Upper lobe of left lung (tissue), 6 donors: ENCODE data around the gene PARP3. TPM values are rescaled to one million over a fixed set of nuclear protein-coding genes. Genes with fewer than 3 reads are reported as not detected.

Experiments
- ATAC-seq, 2 donors: fragments of 200-7000 bp; cut with Tn5 transposase; one replicate each; pipeline ENCODE4 v1.9.1; 2022; ENCODE audit warnings: mild to moderate bottlenecking in 2 of 2, moderate library complexity in 2 of 2; ENCODE audit not compliant: low FRiP score in 2 of 2
- DNase-seq, 2 donors: peaks; one replicate each; pipeline ENCODE4 v3.0.0-alpha.2; 2019 to 2020
- H3K27ac ChIP-seq, 4 donors: fragments of 200-600 bp; sonication (generic); one replicate each; pipeline ENCODE4 v1.5.1; 2016 to 2019
- H3K27me3 ChIP-seq, 4 donors: fragments of 200-600 bp; sonication (generic); one replicate each; pipeline ENCODE4 v1.5.1; 2017 to 2019
- H3K36me3 ChIP-seq, 4 donors: fragments of 200-600 bp; sonication (generic); one replicate each; pipeline ENCODE4 v1.5.1; 2016 to 2019
- H3K4me1 ChIP-seq, 4 donors: fragments of 200-600 bp; sonication (generic); one replicate each; pipeline ENCODE4 v1.5.1; 2018 to 2019
- H3K4me3 ChIP-seq, 4 donors: fragments of 200-600 bp; sonication (generic); one replicate each; pipeline ENCODE4 v1.5.1; 2017 to 2019; ENCODE audit warnings: mild to moderate bottlenecking in 2 of 4, moderate library complexity in 1 of 4
- H3K9me3 ChIP-seq, 4 donors: fragments of 200-600 bp; sonication (generic); one replicate each; pipeline ENCODE4 v1.5.1; 2018 to 2019
- EP300 ChIP-seq, 4 donors: sonication (generic); formaldehyde crosslinking; IDR thresholded peaks; one replicate each; pipeline ENCODE4 v1.5.1; 2017; ENCODE audit warnings: antibody characterized with exemption in 4 of 4, control low read depth in 2 of 4
- POLR2A ChIP-seq, 4 donors: fragments of 450-650 bp; IDR thresholded peaks; one replicate each; pipeline ENCODE4 v1.5.1; 2016 to 2017; ENCODE audit warnings: antibody characterized with exemption in 4 of 4, mild to moderate bottlenecking in 2 of 4
- POLR2AphosphoS5 ChIP-seq, 2 donors: sonication (generic); formaldehyde crosslinking; IDR thresholded peaks; one replicate each; pipeline ENCODE4 v1.5.1; 2017; ENCODE audit warnings: antibody characterized with exemption in 2 of 2
- WGBS, 2 donors: methylation state at CpG; one replicate each; pipeline ENCODE4 v1.1.5; 2017 to 2018; 5-methylcytosine and 5-hydroxymethylcytosine counted together
- total RNA-seq, 6 donors: library from RNA; depleted of rRNA in 4 of 6; stranded (reverse); fragments of >200 nt in 4 of 6; gene quantifications; one replicate each; pipeline versions ENCODE4 v1.1.0 to v1.2.1, GENCODE V29; 2016 to 2021
- TF ChIP-seq, protein P1 (sequence below), 6 experiments: fragments of 450-650 bp in 4 of 6; fragments of 200-600 bp in 2 of 6; sonication (generic) in 2 of 6; IDR thresholded peaks; one replicate each; pipeline ENCODE4 v1.5.1; 2016 to 2019; ENCODE audit warnings: antibody characterized with exemption in 6 of 6
- donor health status: DM: no; HTN: no; CAD: no; lungs with moderate emphysema.
- donor health status: DM: no; HTN: yes; CAD: no; lungs with severe emphysema.

The PARP3 gene
- total RNA-seq, 6 donors from 2014 or later, result 23.0 to 80.7 (median 35.7) TPM

DNA sequence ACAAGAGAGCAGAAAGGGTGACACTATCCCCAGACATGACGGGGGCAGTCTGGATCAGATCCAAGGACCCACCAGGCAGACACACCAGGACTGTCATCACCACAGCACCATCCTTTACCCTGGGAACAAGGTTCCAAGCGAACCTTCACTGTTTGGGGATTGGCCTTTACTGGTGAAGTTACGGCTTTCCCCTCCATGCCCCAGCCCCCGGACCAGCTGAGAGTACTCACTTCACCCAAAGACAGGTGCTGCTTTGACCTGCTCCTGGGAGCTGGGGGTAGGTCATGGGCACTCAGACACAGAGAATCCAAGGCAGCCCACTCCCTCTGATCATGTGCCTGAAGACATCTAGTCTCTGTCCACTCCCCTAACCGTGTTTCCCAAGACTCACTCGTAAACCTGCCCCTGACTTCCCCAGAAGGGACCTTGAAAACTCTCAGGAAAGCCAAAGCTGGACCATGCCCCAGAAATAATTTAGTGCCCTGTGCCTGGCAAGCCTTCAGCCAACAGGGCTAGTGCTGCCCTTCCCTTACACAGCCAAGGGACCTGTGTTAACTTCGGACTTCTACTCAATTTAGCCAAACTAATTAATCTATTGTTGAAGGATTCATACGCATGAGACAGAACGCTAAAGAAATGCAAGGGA is 3.3 kb upstream of the PARP3 start:
- DNase-seq (peak in 1 of 2 donors; percentile 7), ATAC-seq (no peak)
- 88 to 96% methylated on average over 7 to 9 of the region's 9 CpGs for WGBS, 2 donors
- TF ChIP-seq, protein P1, sequence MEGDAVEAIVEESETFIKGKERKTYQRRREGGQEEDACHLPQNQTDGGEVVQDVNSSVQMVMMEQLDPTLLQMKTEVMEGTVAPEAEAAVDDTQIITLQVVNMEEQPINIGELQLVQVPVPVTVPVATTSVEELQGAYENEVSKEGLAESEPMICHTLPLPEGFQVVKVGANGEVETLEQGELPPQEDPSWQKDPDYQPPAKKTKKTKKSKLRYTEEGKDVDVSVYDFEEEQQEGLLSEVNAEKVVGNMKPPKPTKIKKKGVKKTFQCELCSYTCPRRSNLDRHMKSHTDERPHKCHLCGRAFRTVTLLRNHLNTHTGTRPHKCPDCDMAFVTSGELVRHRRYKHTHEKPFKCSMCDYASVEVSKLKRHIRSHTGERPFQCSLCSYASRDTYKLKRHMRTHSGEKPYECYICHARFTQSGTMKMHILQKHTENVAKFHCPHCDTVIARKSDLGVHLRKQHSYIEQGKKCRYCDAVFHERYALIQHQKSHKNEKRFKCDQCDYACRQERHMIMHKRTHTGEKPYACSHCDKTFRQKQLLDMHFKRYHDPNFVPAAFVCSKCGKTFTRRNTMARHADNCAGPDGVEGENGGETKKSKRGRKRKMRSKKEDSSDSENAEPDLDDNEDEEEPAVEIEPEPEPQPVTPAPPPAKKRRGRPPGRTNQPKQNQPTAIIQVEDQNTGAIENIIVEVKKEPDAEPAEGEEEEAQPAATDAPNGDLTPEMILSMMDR (IDR thresholded peaks at IDR 0.05), result no peak
- TF ChIP-seq EP300 (IDR thresholded peaks at IDR 0.05) (no peak), POLR2AphosphoS5 (IDR thresholded peaks at IDR 0.05) (no peak), POLR2A (IDR thresholded peaks at IDR 0.05) (no peak)
- H3K27ac ChIP-seq, result no peak overlapping the region
- peaks cover 29 to 50% (median 43%) of the 10 kb centered on the region in 4 donors for H3K36me3 ChIP-seq
- H3K4me1 ChIP-seq, result peaks cover 28 to 36% (median 31%) of the 10 kb centered on the region in 4 donors
- H3K9me3 ChIP-seq, result no peaks in the 10 kb centered on the region
- H3K27me3 ChIP-seq, result no peaks in the 10 kb centered on the region
- H3K4me3 ChIP-seq, result no peak overlapping the region

DNA sequence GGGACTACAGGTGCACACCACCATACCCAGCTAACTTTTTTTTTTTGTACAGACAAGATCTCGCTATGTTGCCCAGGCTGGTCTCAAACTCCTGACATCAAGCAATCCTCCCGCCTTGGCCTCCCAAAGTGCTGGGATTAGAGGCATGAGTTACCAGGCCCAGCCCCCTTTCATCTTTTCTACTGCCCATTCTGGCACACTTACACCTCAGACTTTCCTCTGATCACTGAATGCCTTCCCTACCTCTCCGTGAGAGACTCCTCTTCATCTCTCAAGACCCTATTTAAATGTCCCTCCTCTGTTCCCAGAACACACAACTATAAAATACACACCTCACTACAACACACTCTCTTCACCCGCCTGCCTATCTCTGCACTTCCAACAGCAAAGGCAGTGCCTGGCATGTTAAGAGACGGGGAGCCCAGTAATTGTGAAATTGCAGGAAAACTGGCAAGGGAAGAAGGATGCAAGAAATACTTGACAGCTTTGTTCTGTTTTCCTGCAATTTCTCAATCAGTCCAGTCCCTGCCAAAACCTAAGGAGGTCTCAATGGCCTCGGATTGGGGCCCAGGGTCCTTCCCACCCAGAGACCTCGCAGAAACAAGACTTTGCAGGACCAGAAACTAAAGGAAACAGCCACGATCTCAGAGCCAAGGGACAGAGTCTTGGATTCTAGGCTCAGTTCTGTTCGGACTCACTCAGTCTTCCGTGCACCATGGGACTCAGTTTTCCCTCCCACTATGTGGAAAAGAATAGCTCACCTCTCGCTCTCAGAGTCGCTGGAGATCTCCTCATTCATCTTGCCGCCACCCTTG is 1.3 kb upstream of the PARP3 start:
- H3K36me3 ChIP-seq, result peaks cover 18 to 42% (median 23%) of the 10 kb centered on the region in 4 donors
- H3K27me3 ChIP-seq, result no peaks in the 10 kb centered on the region
- H3K27ac ChIP-seq, result peak overlapping the region; percentile 41 to 77 (median 74)
- H3K9me3 ChIP-seq, result no peaks in the 10 kb centered on the region
- TF ChIP-seq EP300 (IDR thresholded peaks at IDR 0.05), result no peak
- no peak for TF ChIP-seq POLR2A (IDR thresholded peaks at IDR 0.05)
- no peak for TF ChIP-seq POLR2AphosphoS5 (IDR thresholded peaks at IDR 0.05)
- TF ChIP-seq, protein P1 (IDR thresholded peaks at IDR 0.05), result no peak
- 35 to 37% methylated on average over 11 to 13 of the region's 13 CpGs for WGBS, 2 donors
- peak in 1 of 2 donors; percentile 22 for DNase-seq
- ATAC-seq, result no peak
- H3K4me3 ChIP-seq, result peak overlapping the region; percentile 61 to 91 (median 79)
- peaks cover 28 to 36% (median 31%) of the 10 kb centered on the region in 4 donors for H3K4me1 ChIP-seq

DNA sequence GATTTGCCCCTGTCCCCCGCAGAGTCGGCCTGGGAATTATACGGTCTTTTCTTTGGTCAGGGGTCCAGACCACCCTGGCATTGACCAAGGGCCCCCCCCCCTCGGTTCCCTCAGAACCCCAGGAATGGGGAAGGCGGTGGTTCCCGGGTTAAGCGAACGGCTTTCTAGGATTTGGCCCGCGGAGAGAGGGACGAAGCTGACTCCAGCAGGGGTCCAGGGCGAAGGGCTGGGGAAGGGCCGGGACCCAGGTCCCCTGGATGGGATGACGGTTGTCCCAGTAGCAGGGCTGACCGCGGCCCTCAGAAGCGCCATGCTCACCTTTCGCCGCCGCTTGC is 733 bp upstream of the PARP3 start:
- TF ChIP-seq EP300 (IDR thresholded peaks at IDR 0.05) (no peak), POLR2A (IDR thresholded peaks at IDR 0.05) (peak in 1 of 4 donors; percentile 43)
- no peak for ATAC-seq
- peaks cover 28 to 36% (median 31%) of the 10 kb centered on the region in 4 donors for H3K4me1 ChIP-seq
- H3K4me3 ChIP-seq, result peak overlapping the region; percentile 61 to 91 (median 79)
- peaks cover 12 to 39% (median 18%) of the 10 kb centered on the region in 4 donors for H3K36me3 ChIP-seq
- no peaks in the 10 kb centered on the region for H3K9me3 ChIP-seq
- WGBS, 2 donors, result 0 to 1% methylated on average over 15 to 17 of the region's 20 CpGs
- peak overlapping the region; percentile 41 to 77 (median 74) for H3K27ac ChIP-seq
- no peaks in the 10 kb centered on the region for H3K27me3 ChIP-seq
- DNase-seq, result no peak

DNA sequence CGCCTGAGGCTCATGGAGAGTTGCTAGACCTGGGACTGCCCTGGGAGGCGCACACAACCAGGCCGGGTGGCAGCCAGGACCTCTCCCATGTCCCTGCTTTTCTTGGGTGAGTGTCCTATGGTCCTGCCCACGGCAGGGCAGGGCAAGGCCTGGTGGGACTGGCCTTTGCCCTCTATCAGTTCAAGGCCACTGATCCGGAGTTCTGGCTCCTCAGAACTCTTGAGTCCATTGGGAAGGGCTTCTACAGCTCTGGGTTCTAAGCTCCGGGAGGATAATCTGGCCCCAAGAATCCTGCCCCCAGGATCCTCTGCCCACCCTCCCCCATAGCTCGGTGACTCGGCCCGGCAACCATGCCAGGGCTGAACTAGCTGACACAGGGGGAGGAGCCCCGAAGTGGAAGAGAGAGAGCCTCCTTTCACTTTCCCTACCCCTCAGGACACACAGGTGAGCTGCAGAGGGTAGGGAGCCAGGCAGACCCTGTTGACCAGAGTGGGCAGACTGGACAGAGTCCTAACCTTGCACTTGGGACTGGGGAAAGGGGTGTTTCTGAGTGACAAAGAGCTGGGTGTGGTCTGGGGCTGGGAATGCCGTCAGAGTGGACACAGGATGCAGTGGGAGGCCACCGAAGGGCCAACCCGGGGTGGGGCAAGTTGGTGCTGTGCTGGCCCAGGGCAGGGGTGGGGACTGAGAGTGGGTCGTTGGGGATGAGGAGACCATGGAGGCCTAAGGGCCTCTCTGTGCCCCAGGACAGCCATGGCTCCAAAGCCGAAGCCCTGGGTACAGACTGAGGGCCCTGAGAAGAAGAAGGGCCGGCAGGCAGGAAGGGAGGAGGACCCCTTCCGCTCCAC is 664 bp downstream of the PARP3 start:
- no peaks in the 10 kb centered on the region for H3K9me3 ChIP-seq

More for the DNA sequence above, 664 bp downstream of the PARP3 start:
- H3K27ac ChIP-seq, result peak overlapping the region; percentile 90 to 94 (median 93)
- ATAC-seq (peak; percentile 54 to 73), DNase-seq (peak in 1 of 2 donors; percentile 66)
- H3K27me3 ChIP-seq, result no peaks in the 10 kb centered on the region
- peaks cover 2 to 25% (median 7%) of the 10 kb centered on the region in 4 donors for H3K36me3 ChIP-seq
- WGBS, 2 donors, result 26% methylated on average over 11 to 17 of the region's 17 CpGs
- peak overlapping the region; percentile 33 to 91 (median 74) for H3K4me3 ChIP-seq
- H3K4me1 ChIP-seq, result peaks cover 28 to 36% (median 31%) of the 10 kb centered on the region in 4 donors
- TF ChIP-seq EP300 (IDR thresholded peaks at IDR 0.05), result no peak
- peak in 2 of 4 donors; percentile 19 to 39 for TF ChIP-seq POLR2A (IDR thresholded peaks at IDR 0.05)
- TF ChIP-seq POLR2AphosphoS5 (IDR thresholded peaks at IDR 0.05), result peak; percentile 62 to 78
